SK-N-SH (cell line): Measurements from ENCODE around the gene TRPV5. TPM values are rescaled to one million over a fixed set of nuclear protein-coding genes. Genes with fewer than 3 reads are reported as not detected.

ENCODE experiments used
- CTCF ChIA-PET: fragments of 300-600, 350-600 bp; formaldehyde crosslinking; extraction: SDS; loops from one replicate; lab custom pipeline; 2021; lab: Yijun Ruan, JAX
- POLR2A ChIA-PET: fragments of 350-600 bp; sonication (Branson Sonifier 250); formaldehyde crosslinking; extraction: SDS; loops from one replicate; lab custom pipeline; 2020; ENCODE audit warnings: antibody characterized with exemption, inconsistent platforms; lab: Yijun Ruan, JAX
- DNase-seq: peaks from one replicate; pipeline ENCODE4 v3.0.0; 2012
- H2AFZ ChIP-seq: fragments of 200-600 bp; sonication (generic); 2 replicates; pipeline ENCODE4 v1.8.1; 2016; ENCODE audit warnings: antibody characterized with exemption, mild to moderate bottlenecking, low read depth
- H3F3A ChIP-seq: fragments of 200-600 bp; sonication (generic); replicated peaks from 2 replicates; pipeline ENCODE3; 2016; ENCODE audit warnings: antibody characterized with exemption, mild to moderate bottlenecking; ENCODE audit not compliant: insufficient read depth
- H3K27ac ChIP-seq, 2 experiments: fragments of 200-500 bp in 1 of 2; fragments of 200-600 bp in 1 of 2; sonication (Bioruptor generic) in 1 of 2; sonication (generic), shearing (Covaris generic) in 1 of 2; 2 replicates each; pipeline versions ENCODE4 v1.5.1 to v1.6.1; 2014 to 2016; ENCODE audit warnings: low read depth in 2 of 2, inconsistent platforms in 1 of 2, low read length in 1 of 2, mild to moderate bottlenecking in 1 of 2, mixed read lengths in 1 of 2
- H3K27me3 ChIP-seq: fragments of 200-600 bp; sonication (generic), shearing (Covaris generic); 2 replicates; pipeline ENCODE4 v1.6.1; 2016; ENCODE audit warnings: mixed run types; ENCODE audit not compliant: insufficient read depth
- H3K36me3 ChIP-seq, 2 experiments: fragments of 200-500 bp in 1 of 2; fragments of 200-600 bp in 1 of 2; sonication (Bioruptor generic) in 1 of 2; sonication (generic) in 1 of 2; replicated peaks in 1 of 2; 2 replicates each; pipeline versions ENCODE3 to v1.5.1; 2014 to 2016; ENCODE audit warnings: low read length in 1 of 2, mild to moderate bottlenecking in 1 of 2; ENCODE audit not compliant: insufficient read depth in 2 of 2, control insufficient read depth in 1 of 2
- H3K4me1 ChIP-seq, 2 experiments: fragments of 200-500 bp in 1 of 2; fragments of 200-600 bp in 1 of 2; sonication (Bioruptor generic) in 1 of 2; sonication (generic), shearing (Covaris generic) in 1 of 2; 2 replicates each; pipeline versions ENCODE4 v1.5.1 to v1.6.1; 2014 to 2016; ENCODE audit warnings: low read depth in 1 of 2, low read length in 1 of 2, mixed run types in 1 of 2; ENCODE audit not compliant: insufficient read depth in 2 of 2, control insufficient read depth in 1 of 2
- H3K4me2 ChIP-seq: fragments of 200-600 bp; sonication (generic), shearing (Covaris generic); 2 replicates; pipeline ENCODE4 v1.6.1; 2017; ENCODE audit warnings: mixed run types
- H3K4me3 ChIP-seq, 2 experiments: fragments of 200-500 bp in 1 of 2; fragments of 200-600 bp in 1 of 2; sonication (Bioruptor generic) in 1 of 2; sonication (generic), shearing (Covaris generic) in 1 of 2; 2 replicates each; pipeline versions ENCODE4 v1.5.1 to v1.8.1; 2014 to 2016; ENCODE audit warnings: low read depth in 2 of 2, inconsistent platforms in 1 of 2, low read length in 1 of 2, mild to moderate bottlenecking in 1 of 2, mixed read lengths in 1 of 2, moderate library complexity in 1 of 2
- H3K79me2 ChIP-seq: fragments of 200-600 bp; sonication (generic); 2 replicates; pipeline ENCODE4 v1.8.1; 2017; ENCODE audit warnings: mild to moderate bottlenecking; ENCODE audit not compliant: insufficient read depth
- H3K9ac ChIP-seq: fragments of 200-600 bp; sonication (generic); 2 replicates; pipeline ENCODE4 v1.6.1; 2017; ENCODE audit warnings: mixed run types
- H3K9me2 ChIP-seq: fragments of 200-600 bp; sonication (generic); 2 replicates; pipeline ENCODE4 v1.6.1; 2017; ENCODE audit warnings: mixed run types
- H3K9me3 ChIP-seq: fragments of 200-600 bp; sonication (generic); 2 replicates; pipeline ENCODE4 v1.6.1; 2017; ENCODE audit warnings: mixed run types, mild to moderate bottlenecking, moderate library complexity
- H4K20me1 ChIP-seq: fragments of 200-600 bp; sonication (generic); 2 replicates; pipeline ENCODE4 v1.6.1; 2017; ENCODE audit warnings: mild to moderate bottlenecking, mixed run types; ENCODE audit not compliant: insufficient read depth
- CTCF ChIP-seq: fragments of 200-600 bp; sonication (generic); IDR thresholded peaks from 2 replicates; pipeline ENCODE4 v1.6.1; 2017; ENCODE audit warnings: antibody characterized with exemption, mild to moderate bottlenecking, moderate library complexity
- ELF1 ChIP-seq: IDR thresholded peaks from 2 replicates; pipeline ENCODE4 v1.4.0; 2012
- EP300 ChIP-seq, 2 experiments: IDR thresholded peaks; 2 replicates each; pipeline versions ENCODE4 v1.4.0 to v1.6.1; 2012; ENCODE audit warnings: borderline replicate concordance in 1 of 2, low read depth in 1 of 2, low read length in 1 of 2
- FOXJ3 ChIP-seq: sonication (generic); formaldehyde crosslinking; IDR thresholded peaks from 2 replicates; pipeline ENCODE4 v1.5.1; 2020; ENCODE audit warnings: mild to moderate bottlenecking, missing genetic modification reagents
- GATA2 ChIP-seq: sonication (generic); formaldehyde crosslinking; IDR thresholded peaks from 2 replicates; pipeline ENCODE4 v1.5.0; 2020; ENCODE audit warnings: mild to moderate bottlenecking, missing genetic modification reagents
- IRF3 ChIP-seq: fragments of 150-350 bp; IDR thresholded peaks from 2 replicates; pipeline ENCODE4 v1.6.1; 2016; ENCODE audit warnings: mild to moderate bottlenecking, low read depth, low read length
- MEF2A ChIP-seq: IDR thresholded peaks from 2 replicates; pipeline ENCODE4 v1.4.0; 2012; ENCODE audit warnings: low read depth, borderline replicate concordance
- MXI1 ChIP-seq: IDR thresholded peaks from 2 replicates; pipeline ENCODE4 v1.6.1; 2012; ENCODE audit warnings: mild to moderate bottlenecking, low read depth, low read length, improper control_type of control experiment
- RAD21 ChIP-seq: IDR thresholded peaks from 2 replicates; pipeline ENCODE4 v1.6.1; 2012; ENCODE audit warnings: mild to moderate bottlenecking, low read length
- RFX5 ChIP-seq: IDR thresholded peaks from 2 replicates; pipeline ENCODE4 v1.6.1; 2012; ENCODE audit warnings: mild to moderate bottlenecking, improper control_type of control experiment, low read length
- RXRA ChIP-seq: IDR thresholded peaks from 2 replicates; pipeline ENCODE4 v1.4.0; 2012; ENCODE audit warnings: low read depth, mild to moderate bottlenecking, borderline replicate concordance
- SIN3A ChIP-seq: IDR thresholded peaks from 2 replicates; pipeline ENCODE4 v1.6.1; 2012; ENCODE audit warnings: low read depth, mild to moderate bottlenecking, low read length, moderate library complexity, borderline replicate concordance
- TAF1 ChIP-seq: IDR thresholded peaks from 2 replicates; pipeline ENCODE4 v1.6.1; 2012; ENCODE audit warnings: low read depth, mild to moderate bottlenecking, low read length, moderate library complexity, borderline replicate concordance
- TEAD4 ChIP-seq: IDR thresholded peaks from 2 replicates; pipeline ENCODE4 v1.4.0; 2012; ENCODE audit warnings: mild to moderate bottlenecking, borderline replicate concordance; ENCODE audit not compliant: insufficient read depth
- WGBS: methylation state at CpG from one replicate; pipeline ENCODE4 v1.1.6; 2017; ENCODE audit warnings: low lambda C conversion rate; 5-methylcytosine and 5-hydroxymethylcytosine counted together
- polyA plus RNA-seq, 3 experiments: library from polyadenylated mRNA; depleted of rRNA; stranded (reverse); fragments of >200 nt; gene quantifications; 2 replicates each; pipeline ENCODE4 v1.2.3, GENCODE V29; 2012

The TRPV5 gene
- polyA plus RNA-seq, 1 of the 3 experiments (the other 2 are of a cell fraction): not detected

GRCh38 chr7:142870566-142871259 lies 62.8 kb downstream of the TRPV5 start:
- whole genome bisulfite sequencing: 53% methylated on average over 13 of the region's 14 CpGs
- Histone ChIP-seq H3K9ac (no peak overlapping the region), H3K4me1 (no peaks in the 10 kb centered on the region), H3K27me3 (0 out of 2 replicates have a peak, but pooled peaks cover 12% of the 10 kb centered on the region), H3K36me3 (no peaks in the 10 kb centered on the region), H3K27ac (no peak overlapping the region), H4K20me1 (no peaks in the 10 kb centered on the region), H3K79me2 (no peaks in the 10 kb centered on the region), H3F3A (no peaks in the 10 kb centered on the region), H3K9me3 (no peaks in the 10 kb centered on the region), H3K4me3 (no peak overlapping the region), H3K9me2 (no peaks in the 10 kb centered on the region)
- ChIA-PET CTCF (interaction anchor here (0.5 to 12.2 kb wide), 9 partner anchors 8 to 1851 kb away, joined by 3 to 154 read pairs (median 3); partner anchors contain the start of gene EPHB6), POLR2A (no interaction called here)
- no peak for DNase-seq
- TF ChIP-seq IRF3: no peak
- no peak for TF ChIP-seq TEAD4
- TF ChIP-seq SIN3A: no peak
- TF ChIP-seq, all 33 proteins: peak for 0
- no peak overlapping the region for H2AFZ ChIP-seq
- no peak overlapping the region for H3K4me2 ChIP-seq

GRCh38 chr7:142870147-142870559 lies 63.4 kb downstream of the TRPV5 start:
- Histone ChIP-seq H3K9me2 (no peaks in the 10 kb centered on the region), H3K27ac (no peak overlapping the region), H3K9ac (no peak overlapping the region), H3K9me3 (no peaks in the 10 kb centered on the region), H3K4me3 (no peak overlapping the region), H3K4me1 (no peaks in the 10 kb centered on the region), H4K20me1 (no peaks in the 10 kb centered on the region), H3K4me2 (no peak overlapping the region), H3K79me2 (no peaks in the 10 kb centered on the region), H3F3A (no peaks in the 10 kb centered on the region), H2AFZ (no peak overlapping the region), H3K27me3 (0 out of 2 replicates have a peak, but pooled peaks cover 11% of the 10 kb centered on the region), H3K36me3 (no peaks in the 10 kb centered on the region)
- TF ChIP-seq GATA2 (CRISPR knock-in tag) (no peak), RAD21 (no peak), MXI1 (no peak), EP300 (IDR thresholded peaks at IDR 0.05; ENCODE audit: borderline replicate concordance in 1 of 2, low read depth in 1 of 2, low read length in 1 of 2) (no peak), CTCF (no peak), FOXJ3 (no peak), TEAD4 (no peak), MEF2A (no peak), RFX5 (no peak), RXRA (no peak), TAF1 (no peak), ELF1 (no peak)
- no peak for DNase-seq
- WGBS: 48% methylated on average over 8 of the region's 8 CpGs
- POLR2A ChIA-PET: no interaction called here
- CTCF ChIA-PET: interaction anchor here (0.9 to 12.2 kb wide), 7 partner anchors 9 to 355 kb away, joined by 3 to 154 read pairs (median 5); partner anchors contain the start of gene EPHB6
